Activated T-cell treated with anti-CD3 and anti-CD28 coated beads for 48 hours (primary cell): ENCODE data around the gene EHD2.
"Not testable (repeated sequence)": the region's sequence is repeated elsewhere in the genome, so short reads cannot be mapped to it uniquely, and the experiment has no call there.

Experiments used
- DNase-seq: peaks from one replicate; pipeline ENCODE4 v3.0.0-alpha.2; 2020; ENCODE audit warnings: low read depth

EHD2 gene, protein sequence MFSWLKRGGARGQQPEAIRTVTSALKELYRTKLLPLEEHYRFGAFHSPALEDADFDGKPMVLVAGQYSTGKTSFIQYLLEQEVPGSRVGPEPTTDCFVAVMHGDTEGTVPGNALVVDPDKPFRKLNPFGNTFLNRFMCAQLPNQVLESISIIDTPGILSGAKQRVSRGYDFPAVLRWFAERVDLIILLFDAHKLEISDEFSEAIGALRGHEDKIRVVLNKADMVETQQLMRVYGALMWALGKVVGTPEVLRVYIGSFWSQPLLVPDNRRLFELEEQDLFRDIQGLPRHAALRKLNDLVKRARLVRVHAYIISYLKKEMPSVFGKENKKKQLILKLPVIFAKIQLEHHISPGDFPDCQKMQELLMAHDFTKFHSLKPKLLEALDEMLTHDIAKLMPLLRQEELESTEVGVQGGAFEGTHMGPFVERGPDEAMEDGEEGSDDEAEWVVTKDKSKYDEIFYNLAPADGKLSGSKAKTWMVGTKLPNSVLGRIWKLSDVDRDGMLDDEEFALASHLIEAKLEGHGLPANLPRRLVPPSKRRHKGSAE

DNA sequence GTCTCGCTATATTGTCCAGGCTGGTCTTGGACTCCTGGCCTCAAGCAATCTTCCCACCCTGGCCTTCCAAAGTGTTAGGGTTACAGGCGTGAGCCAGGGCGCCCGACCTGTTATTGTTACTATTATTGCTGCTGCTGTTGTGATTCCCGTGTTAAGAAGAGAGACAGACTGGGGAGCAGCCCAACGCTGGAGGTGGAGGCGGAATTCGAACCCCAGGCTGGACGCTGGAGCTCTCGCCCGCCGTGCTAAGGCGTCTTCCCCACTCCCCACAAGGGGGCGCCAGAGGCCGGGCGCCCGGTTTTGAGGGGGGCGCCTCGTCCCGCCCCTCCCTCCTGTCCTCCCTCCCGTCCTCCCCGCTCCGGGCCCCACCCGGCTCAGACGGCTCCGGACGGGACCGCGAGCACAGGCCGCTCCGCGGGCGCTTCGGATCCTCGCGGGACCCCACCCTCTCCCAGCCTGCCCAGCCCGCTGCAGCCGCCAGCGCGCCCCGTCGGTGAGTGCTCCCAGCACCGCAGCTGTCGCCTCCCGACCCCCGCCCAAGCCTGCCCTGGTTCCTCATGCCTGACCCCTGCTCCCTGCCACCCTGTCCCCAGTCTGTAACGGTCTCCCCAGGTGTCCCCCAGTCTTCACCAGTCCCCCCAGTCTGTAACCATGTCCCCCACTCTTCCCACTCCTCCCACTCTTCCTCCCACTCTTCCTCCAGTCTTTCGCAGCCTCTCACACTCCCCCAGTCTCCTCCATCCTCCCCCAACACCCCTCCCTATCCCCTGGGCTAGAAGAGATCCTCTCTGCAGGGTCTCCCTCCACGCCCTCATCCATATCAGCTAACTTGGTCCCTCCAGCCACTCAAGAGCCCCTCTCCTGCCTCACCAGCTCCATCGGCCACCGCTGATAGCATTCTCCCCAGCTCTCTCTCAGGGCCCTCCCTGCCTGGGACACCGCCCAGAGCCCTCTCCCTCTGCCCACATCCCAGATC, at the start of gene EHD2:
TSS of gene EHD2 (plus strand) at position 377 of the 976 bp plus-strand sequence. CDS start 3,191 bp downstream, outside the sequence.
- DNase-seq, result peak; percentile 57

DNA sequence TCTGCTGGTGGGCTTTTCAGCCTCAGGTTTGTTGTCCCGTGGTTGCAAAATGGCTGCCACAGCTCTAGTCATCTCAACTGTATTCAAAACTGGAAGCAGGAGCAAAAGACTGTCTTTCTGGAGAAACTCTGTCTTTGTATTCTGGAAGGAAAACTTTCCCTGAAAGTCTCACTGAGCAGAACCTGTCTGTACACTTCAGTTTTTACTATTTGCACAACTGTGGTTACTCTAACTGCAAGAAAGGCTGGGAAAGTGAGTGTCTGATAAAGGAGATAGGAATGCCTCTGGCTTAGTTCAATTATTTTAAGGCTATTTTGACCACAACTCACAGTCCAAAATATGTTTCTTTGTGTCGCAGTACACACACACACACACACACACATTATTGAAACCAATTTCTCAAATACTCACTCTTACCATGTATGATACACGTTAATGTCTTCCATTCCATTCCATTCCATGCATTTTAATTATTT, 49.7 kb upstream of the EHD2 start:
- no peak for DNase-seq

GRCh38 chr19:47663911-47664771, 49.1 kb upstream of the EHD2 start:
- DNase-seq, result no peak

DNA sequence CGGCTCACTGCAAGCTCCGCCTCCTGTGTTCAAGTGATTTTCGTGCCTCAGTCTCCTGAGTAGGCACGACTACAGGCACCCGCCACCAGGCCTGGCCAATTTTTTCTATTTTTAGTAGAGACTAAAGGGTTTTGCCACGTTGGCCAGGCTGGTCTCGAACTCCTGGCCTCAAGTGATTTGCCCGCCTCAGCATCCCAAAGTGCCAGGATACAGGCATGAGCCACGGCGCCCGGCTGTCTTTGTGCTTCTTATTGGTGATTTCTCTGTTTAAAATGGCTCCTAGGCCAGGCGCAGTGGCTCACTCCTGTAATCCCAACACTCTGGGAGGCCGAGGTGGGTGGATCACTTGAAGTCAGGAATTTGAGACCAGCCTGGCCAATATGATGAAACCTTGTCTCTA, 44.7 kb upstream of the EHD2 start:
- not testable (repeated sequence) for DNase-seq

DNA sequence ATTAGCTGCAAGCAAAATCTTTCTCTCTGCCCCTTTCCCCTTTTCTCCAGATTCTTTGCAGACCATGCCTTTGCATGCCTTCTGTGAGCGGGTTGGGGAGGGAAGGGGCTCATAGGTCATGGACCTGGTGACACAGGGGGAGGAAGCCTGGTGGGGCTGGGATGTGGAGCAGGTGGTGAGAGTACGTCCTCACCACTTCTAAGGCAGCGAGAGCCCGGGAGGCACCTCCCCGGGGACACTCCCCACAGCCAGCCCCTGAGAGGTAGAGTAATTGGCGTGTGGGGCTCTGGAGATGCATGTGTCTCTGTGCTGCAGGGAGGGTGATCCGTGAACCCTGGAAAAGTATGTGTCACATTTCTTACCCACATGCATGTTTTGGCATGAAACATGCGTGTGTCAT, 42.5 kb upstream of the EHD2 start:
- no peak for DNase-seq

DNA sequence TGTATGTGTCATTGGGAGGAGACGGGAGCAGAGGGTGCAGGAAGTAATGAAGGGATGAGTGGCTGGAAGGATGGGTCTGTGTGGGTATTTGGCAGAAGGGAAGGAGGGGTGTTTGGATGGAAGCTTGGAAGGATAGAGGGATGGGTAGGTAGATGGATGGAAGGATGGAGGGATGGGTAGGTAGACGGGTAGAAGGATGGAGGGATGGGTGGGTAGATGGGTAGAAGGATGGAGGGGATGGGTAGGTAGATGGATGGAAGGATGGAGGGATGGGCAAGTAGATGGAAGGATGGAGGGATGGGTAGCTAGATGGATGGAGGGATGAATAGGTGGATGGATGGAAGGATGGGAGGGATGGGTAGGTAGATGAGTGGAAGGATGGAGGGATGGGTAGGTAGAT, 41.7 kb upstream of the EHD2 start:
- no peak for DNase-seq

DNA sequence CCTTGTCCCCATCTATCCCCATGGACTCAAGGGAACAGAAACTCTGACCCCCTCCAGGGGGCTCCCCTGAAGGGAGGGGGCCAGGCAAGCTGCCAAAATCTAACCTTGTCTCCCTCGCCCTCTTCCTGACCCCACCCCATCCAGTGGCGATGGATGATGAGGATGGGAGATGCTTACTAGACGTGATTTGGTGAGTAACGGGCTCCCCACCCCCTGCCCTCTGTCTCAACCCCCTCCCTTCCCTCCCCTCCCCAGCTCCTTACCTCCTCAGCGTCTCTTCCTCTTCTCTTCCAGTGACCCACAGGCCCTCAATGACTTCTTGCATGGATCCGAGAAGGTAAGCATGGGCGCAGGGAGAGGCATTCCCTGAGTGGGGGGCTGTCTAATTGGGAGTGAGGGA, 39.8 kb upstream of the EHD2 start:
- no peak for DNase-seq

GRCh38 chr19:47674548-47674947, 38.7 kb upstream of the EHD2 start:
- DNase-seq, result no peak

GRCh38 chr19:47675271-47675670, 38.0 kb upstream of the EHD2 start:
- DNase-seq, result no peak

DNA sequence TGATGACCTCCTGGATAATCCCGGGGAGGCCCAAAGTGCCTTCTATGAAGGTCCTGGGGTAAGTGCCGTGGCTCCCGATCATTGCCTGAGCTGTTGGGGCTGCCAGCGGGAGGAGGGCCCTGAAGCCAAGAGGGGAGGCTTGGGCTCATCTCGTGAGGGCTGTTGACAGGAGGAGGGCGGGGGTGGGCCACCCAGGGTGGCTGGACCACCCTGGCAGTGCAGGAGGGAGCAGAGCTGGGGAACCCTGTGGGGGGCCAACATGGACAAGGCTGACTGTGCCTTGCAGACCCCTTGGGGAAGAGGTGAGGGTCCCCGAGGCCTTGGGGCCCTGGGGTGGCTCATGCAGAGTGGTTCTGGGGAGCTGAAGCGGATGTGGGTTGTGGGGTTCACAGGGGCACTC, 37.4 kb upstream of the EHD2 start:
- DNase-seq, result no peak

DNA sequence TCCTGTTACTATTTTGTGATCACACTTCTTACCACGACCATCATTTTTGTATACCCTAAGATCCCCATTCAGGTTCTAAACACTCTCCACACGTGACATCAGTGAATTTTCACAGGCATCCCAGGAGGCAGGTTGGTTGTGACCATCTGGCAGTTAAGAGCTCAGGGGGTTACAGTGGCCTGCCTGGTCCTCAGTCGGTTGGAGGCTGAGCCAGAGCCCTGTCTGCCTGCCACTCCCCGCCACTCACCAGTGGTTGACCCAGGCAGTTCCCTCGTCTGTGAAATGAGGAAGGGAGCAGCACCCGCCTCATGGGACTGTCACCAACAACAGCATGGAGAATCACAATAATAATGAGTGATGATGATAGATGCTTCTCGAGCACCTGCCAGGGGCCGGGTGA, 36.4 kb upstream of the EHD2 start:
- DNase-seq, result no peak

DNA sequence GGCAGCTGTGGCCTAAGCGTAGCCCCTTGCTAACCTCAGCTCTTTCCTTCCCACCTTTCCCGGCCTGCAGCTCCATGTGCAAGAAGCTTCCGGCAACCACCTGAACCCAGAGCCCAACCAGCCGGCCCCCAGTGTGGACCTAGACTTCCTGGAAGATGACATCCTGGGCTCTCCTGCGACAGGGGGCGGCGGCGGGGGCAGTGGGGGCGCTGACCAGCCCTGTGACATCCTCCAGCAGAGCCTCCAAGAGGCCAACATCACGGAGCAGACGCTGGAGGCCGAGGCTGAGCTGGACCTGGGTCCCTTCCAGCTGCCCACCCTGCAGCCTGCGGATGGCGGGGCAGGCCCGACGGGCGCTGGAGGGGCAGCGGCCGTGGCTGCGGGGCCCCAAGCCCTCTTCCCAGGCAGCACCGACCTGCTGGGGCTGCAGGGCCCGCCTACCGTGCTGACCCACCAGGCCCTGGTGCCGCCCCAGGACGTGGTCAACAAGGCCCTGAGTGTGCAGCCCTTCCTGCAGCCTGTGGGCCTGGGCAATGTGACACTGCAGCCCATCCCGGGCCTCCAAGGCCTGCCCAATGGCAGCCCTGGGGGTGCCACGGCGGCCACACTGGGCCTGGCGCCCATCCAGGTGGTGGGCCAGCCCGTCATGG, 33.8 kb upstream of the EHD2 start:
- no peak for DNase-seq

DNA sequence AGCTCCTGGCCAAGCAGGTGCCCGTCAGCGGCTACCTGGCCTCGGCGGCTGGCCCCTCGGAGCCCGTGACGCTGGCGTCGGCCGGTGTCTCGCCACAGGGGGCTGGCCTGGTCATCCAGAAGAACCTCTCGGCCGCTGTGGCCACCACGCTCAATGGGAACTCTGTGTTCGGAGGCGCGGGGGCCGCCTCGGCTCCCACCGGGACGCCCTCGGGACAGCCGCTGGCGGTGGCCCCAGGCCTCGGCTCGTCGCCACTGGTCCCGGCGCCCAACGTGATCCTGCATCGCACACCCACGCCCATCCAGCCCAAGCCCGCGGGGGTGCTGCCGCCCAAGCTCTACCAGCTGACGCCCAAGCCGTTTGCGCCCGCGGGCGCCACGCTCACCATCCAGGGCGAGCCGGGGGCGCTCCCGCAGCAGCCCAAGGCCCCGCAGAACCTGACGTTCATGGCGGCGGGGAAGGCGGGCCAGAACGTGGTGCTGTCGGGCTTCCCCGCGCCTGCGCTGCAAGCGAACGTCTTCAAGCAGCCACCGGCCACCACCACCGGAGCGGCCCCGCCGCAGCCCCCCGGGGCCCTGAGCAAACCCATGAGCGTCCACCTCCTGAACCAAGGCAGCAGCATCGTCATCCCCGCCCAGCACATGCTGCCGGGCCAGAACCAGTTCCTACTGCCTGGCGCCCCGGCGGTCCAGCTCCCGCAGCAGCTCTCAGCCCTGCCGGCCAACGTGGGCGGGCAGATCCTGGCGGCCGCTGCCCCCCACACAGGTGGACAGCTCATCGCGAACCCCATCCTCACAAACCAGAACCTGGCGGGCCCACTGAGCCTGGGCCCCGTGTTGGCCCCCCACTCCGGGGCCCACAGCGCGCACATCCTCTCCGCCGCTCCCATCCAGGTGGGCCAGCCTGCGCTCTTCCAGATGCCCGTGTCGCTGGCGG, 33.0 kb upstream of the EHD2 start:
- no peak for DNase-seq

DNA sequence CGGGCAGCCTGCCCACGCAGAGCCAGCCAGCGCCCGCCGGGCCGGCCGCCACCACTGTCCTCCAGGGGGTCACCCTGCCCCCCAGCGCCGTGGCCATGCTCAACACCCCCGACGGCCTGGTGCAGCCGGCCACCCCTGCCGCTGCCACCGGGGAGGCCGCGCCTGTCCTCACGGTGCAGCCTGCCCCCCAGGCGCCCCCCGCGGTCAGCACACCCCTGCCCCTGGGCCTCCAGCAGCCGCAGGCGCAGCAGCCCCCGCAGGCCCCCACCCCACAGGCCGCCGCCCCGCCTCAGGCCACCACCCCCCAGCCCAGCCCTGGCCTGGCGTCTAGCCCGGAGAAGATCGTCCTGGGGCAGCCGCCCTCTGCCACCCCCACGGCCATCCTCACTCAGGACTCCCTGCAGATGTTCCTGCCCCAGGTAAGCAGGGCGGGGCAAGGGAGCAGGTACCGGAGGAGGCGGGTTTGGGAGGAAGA, 32.3 kb upstream of the EHD2 start:
- DNase-seq, result no peak

GRCh38 chr19:47681388-47681787, 31.8 kb upstream of the EHD2 start:
- DNase-seq, result no peak

GRCh38 chr19:47681936-47682335, 31.3 kb upstream of the EHD2 start:
- DNase-seq, result no peak

- no peak for DNase-seq
Observed at GRCh38 chr19:47682939-47683338, 30.3 kb upstream of the EHD2 start.

GRCh38 chr19:47686679-47687450, 26.4 kb upstream of the EHD2 start:
- no peak for DNase-seq

DNA sequence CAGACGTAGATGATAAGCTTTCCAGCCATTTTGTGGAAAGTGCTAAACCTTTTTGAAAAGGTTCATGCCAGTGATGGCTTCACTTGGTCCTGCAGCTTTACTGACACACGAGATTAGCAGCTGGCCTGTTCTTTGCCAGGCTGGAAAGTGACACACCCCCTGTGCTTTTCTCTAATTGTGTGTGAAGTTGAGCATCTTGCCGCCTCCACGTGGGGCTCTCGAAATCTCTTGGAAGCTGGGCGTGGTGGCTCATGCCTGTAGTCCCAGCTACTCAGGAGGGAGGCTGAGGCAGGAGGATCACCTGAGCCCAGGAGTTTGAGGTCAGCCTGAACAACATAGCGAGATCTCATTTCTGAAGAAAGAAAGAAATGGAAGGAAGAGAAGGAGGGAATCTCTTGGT, 25.3 kb upstream of the EHD2 start:
- DNase-seq, result no peak
